GM21528 (cell line): Measurements from ENCODE around the gene RBM14.
"Not testable (repeated sequence)": the region's sequence is repeated elsewhere in the genome, so short reads cannot be mapped to it uniquely, and the experiment has no call there.

Experiments
- ATAC-seq: cut with Tn5 transposase; IDR thresholded peaks from one replicate; pipeline ENCODE4 v1.9.1; 2021; ENCODE audit warnings: mild to moderate bottlenecking, moderate library complexity; ENCODE audit not compliant: unreplicated experiment, low FRiP score

The RBM14 gene

GRCh38 chr11:66593650-66594049 is 22.8 kb upstream of the RBM14 start:
- ATAC-seq, result no peak

- ATAC-seq, result no peak
These were observed 21.1 kb upstream of the RBM14 start for GRCh38 chr11:66595245-66595904.

- ATAC-seq, result no peak
These were observed 17.4 kb upstream of the RBM14 start for GRCh38 chr11:66598993-66599392.

GRCh38 chr11:66600219-66600618 is 16.2 kb upstream of the RBM14 start:
- ATAC-seq, result no peak

GRCh38 chr11:66600631-66601233 is 15.7 kb upstream of the RBM14 start:
- no peak for ATAC-seq

- no peak for ATAC-seq
These were observed 13.4 kb upstream of the RBM14 start for GRCh38 chr11:66603072-66603471.

GRCh38 chr11:66604155-66604554 is 12.3 kb upstream of the RBM14 start:
- ATAC-seq, result no peak

- ATAC-seq, result not testable (repeated sequence)
These were observed 9.8 kb upstream of the RBM14 start for GRCh38 chr11:66606608-66607007.

- ATAC-seq, result no peak
These were observed 9.2 kb upstream of the RBM14 start for GRCh38 chr11:66607126-66607834.

GRCh38 chr11:66609721-66610617 is 6.5 kb upstream of the RBM14 start:
- no peak for ATAC-seq

- ATAC-seq, result no peak
These were observed 4.0 kb upstream of the RBM14 start for GRCh38 chr11:66612458-66612857.

- no peak for ATAC-seq
These were observed 2.4 kb upstream of the RBM14 start for GRCh38 chr11:66614073-66614472.

GRCh38 chr11:66617155-66617834 is 865 bp downstream of the RBM14 start:
- no peak for ATAC-seq

- no peak for ATAC-seq
These were observed 2.7 kb downstream of the RBM14 start for GRCh38 chr11:66619080-66619554.

GRCh38 chr11:66624450-66624849 is 8.0 kb downstream of the RBM14 start:
- no peak for ATAC-seq

GRCh38 chr11:66625041-66625751 is 8.8 kb downstream of the RBM14 start:
- ATAC-seq, result no peak

- ATAC-seq, result no peak
These were observed 9.3 kb downstream of the RBM14 start for GRCh38 chr11:66625752-66626149.

GRCh38 chr11:66626382-66626781 is 10.0 kb downstream of the RBM14 start:
- no peak for ATAC-seq

- no peak for ATAC-seq
These were observed 10.5 kb downstream of the RBM14 start for GRCh38 chr11:66626926-66627325.
